Ishikawa (cell line): ENCODE data around the gene MCM10.

Experiments used
- CEBPB ChIP-seq: IDR thresholded peaks from 2 replicates; pipeline ENCODE4 v1.6.1; 2012
- CREB1 ChIP-seq: IDR thresholded peaks from 2 replicates; pipeline ENCODE4 v1.6.1; 2012; ENCODE audit warnings: low read depth
- EGR1 ChIP-seq: IDR thresholded peaks from 2 replicates; pipeline ENCODE4 v1.6.1; 2012
- EP300 ChIP-seq: IDR thresholded peaks from 2 replicates; pipeline ENCODE4 v1.6.1; 2012; ENCODE audit warnings: borderline replicate concordance
- FOXM1 ChIP-seq: IDR thresholded peaks from 2 replicates; pipeline ENCODE4 v1.6.1; 2012; ENCODE audit warnings: low read depth, borderline replicate concordance
- NFIC ChIP-seq: IDR thresholded peaks from 2 replicates; pipeline ENCODE4 v1.6.1; 2012
- RAD21 ChIP-seq: IDR thresholded peaks from 2 replicates; pipeline ENCODE4 v1.6.1; 2012; ENCODE audit warnings: low read depth
- REST ChIP-seq: IDR thresholded peaks from 2 replicates; pipeline ENCODE4 v1.6.1; 2012; ENCODE audit warnings: low read depth, mild to moderate bottlenecking
- TAF1 ChIP-seq: IDR thresholded peaks from 2 replicates; pipeline ENCODE4 v1.6.1; 2012; ENCODE audit warnings: low read depth, mild to moderate bottlenecking
- TCF12 ChIP-seq: IDR thresholded peaks from 2 replicates; pipeline ENCODE4 v1.6.1; 2012; ENCODE audit warnings: low read depth
- TEAD4 ChIP-seq: IDR thresholded peaks from 2 replicates; pipeline ENCODE4 v1.6.1; 2012
- USF1 ChIP-seq: IDR thresholded peaks from 2 replicates; pipeline ENCODE4 v1.6.1; 2012
- YY1 ChIP-seq: IDR thresholded peaks from 2 replicates; pipeline ENCODE4 v1.6.1; 2012; ENCODE audit warnings: low read depth
- ZBTB7A ChIP-seq: IDR thresholded peaks from 2 replicates; pipeline ENCODE4 v1.6.1; 2012; ENCODE audit warnings: low read depth
- TF ChIP-seq, protein P1 (sequence below): IDR thresholded peaks from 2 replicates; pipeline ENCODE4 v1.6.1; 2012

MCM10 gene

GRCh38 chr10:13139150-13139549, 22.2 kb upstream of the MCM10 start:
- TF ChIP-seq NFIC (no peak), TEAD4 (no peak), ZBTB7A (no peak), TCF12 (no peak), CEBPB (no peak), CREB1 (no peak), TAF1 (no peak), FOXM1 (no peak), RAD21 (no peak), YY1 (no peak), USF1 (no peak), REST (no peak), EGR1 (no peak), EP300 (no peak)
- TF ChIP-seq, protein P1, sequence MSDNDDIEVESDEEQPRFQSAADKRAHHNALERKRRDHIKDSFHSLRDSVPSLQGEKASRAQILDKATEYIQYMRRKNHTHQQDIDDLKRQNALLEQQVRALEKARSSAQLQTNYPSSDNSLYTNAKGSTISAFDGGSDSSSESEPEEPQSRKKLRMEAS = no peak

- TF ChIP-seq TAF1 (no peak), EP300 (no peak), YY1 (no peak), TCF12 (no peak), CREB1 (no peak), ZBTB7A (no peak), EGR1 (no peak), RAD21 (no peak), REST (no peak), FOXM1 (no peak), NFIC (no peak)
- TF ChIP-seq, protein P1 = no peak
Measured at GRCh38 chr10:13139676-13140075, 21.7 kb upstream of the MCM10 start.

DNA sequence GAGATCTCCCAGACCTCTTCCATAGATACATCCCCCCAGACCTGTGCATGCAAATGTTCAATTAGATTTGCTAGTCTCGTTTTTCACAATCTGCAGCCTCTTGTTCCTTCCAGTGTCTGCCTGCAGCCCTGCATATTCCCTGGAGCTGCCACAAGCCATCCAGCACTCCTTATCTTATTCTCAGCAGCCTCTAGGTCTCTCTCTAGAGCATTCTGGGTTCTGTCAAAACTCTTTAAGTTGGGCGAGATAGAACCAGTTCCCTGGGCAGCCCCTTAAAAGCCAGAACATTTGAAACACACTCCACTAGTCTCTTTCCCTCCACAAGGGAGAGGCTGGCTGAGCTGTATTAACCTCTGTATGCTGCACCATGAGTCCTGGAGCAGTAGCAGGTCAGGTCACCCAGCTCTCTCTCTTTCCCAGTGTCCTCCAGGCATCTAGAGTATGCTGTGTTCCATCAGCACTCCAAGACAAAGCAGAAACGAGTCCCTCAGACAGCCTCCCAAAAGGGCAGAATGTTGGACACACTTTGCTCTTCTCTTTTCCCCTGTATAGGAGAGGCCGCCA, 20.6 kb upstream of the MCM10 start:
- TF ChIP-seq RAD21 (no peak), TEAD4 (no peak), REST (no peak), USF1 (no peak), NFIC (no peak), CEBPB (no peak), TAF1 (no peak), FOXM1 (no peak), YY1 (no peak), EP300 (no peak), CREB1 (no peak), EGR1 (no peak), TCF12 (no peak), ZBTB7A (no peak)
- TF ChIP-seq, protein P1 = no peak

DNA sequence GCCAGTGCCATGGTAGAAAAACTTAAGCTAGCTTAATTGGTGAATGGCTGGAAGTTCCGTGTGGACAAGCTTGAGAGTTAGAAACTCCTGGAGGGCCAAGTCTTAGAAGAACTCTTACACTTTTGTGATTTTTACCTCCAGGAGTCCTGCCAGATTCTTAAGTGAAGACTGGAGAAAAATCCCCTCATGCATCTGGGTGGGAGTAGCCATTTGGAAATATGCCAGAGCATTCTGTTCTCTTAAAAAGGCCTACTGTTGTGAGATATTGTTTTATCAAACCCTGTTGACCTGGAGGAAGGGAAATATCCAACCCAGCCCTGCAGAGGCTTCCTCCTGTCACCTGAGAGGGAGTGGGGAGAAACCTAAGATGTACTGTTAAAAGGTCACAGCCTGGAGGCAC, 17.6 kb upstream of the MCM10 start:
- TF ChIP-seq RAD21 (no peak), REST (no peak), EP300 (no peak), USF1 (no peak), TCF12 (no peak), CREB1 (no peak), NFIC (no peak), CEBPB (no peak)
- TF ChIP-seq, protein P1 = no peak
